Stomach (tissue), 4 donors: ENCODE measurements around the gene GNG7.

Experiments used
- POLR2A ChIP-seq, 4 donors: fragments of 450-650 bp; IDR thresholded peaks; one replicate each; pipeline ENCODE4 v1.6.1; 2016; ENCODE audit warnings: antibody characterized with exemption in 4 of 4, control low read depth in 2 of 4, mild to moderate bottlenecking in 1 of 4, moderate library complexity in 1 of 4
- POLR2AphosphoS5 ChIP-seq, 3 donors: sonication (generic); formaldehyde crosslinking; IDR thresholded peaks; one replicate each; pipeline ENCODE4 v1.6.1; 2016; ENCODE audit warnings: antibody characterized with exemption in 3 of 3
- TF ChIP-seq, protein P1 (sequence below), 7 experiments: fragments of 450-650 bp in 4 of 7; fragments of 200-600 bp in 3 of 7; sonication (generic) in 3 of 7; IDR thresholded peaks; one replicate each; pipeline ENCODE4 v1.5.1; 2016 to 2019; ENCODE audit warnings: antibody characterized with exemption in 7 of 7, control low read depth in 2 of 7, mild to moderate bottlenecking in 1 of 7

- TF ChIP-seq, protein P1, sequence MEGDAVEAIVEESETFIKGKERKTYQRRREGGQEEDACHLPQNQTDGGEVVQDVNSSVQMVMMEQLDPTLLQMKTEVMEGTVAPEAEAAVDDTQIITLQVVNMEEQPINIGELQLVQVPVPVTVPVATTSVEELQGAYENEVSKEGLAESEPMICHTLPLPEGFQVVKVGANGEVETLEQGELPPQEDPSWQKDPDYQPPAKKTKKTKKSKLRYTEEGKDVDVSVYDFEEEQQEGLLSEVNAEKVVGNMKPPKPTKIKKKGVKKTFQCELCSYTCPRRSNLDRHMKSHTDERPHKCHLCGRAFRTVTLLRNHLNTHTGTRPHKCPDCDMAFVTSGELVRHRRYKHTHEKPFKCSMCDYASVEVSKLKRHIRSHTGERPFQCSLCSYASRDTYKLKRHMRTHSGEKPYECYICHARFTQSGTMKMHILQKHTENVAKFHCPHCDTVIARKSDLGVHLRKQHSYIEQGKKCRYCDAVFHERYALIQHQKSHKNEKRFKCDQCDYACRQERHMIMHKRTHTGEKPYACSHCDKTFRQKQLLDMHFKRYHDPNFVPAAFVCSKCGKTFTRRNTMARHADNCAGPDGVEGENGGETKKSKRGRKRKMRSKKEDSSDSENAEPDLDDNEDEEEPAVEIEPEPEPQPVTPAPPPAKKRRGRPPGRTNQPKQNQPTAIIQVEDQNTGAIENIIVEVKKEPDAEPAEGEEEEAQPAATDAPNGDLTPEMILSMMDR (IDR thresholded peaks at IDR 0.05): no peak
- no peak for TF ChIP-seq POLR2AphosphoS5 (IDR thresholded peaks at IDR 0.05)
- TF ChIP-seq POLR2A (IDR thresholded peaks at IDR 0.05): no peak
Observed at GRCh38 chr19:2743099-2743498, 40.6 kb upstream of the GNG7 start.
